ENCODE measurements around the gene SHC3.
A peak's percentile ranks its signal among the peaks of the same experiment; 100 is the strongest.
"Not testable (repeated sequence)": the region's sequence is repeated elsewhere in the genome, so short reads cannot be mapped to it uniquely, and the experiment has no call there.

The SHC3 gene

GRCh38 chr9:89177944-89178829, at the start of gene SHC3:
TSS of gene SHC3 (minus strand) at chr9:89178818. CDS start at chr9:89178460, 358 bp downstream.
- FAIRE-seq = no peak

GRCh38 chr9:89225991-89226471, 47.4 kb upstream of the SHC3 start:
- no peak for FAIRE-seq

- no peak for FAIRE-seq
These were observed 47.0 kb upstream of the SHC3 start for GRCh38 chr9:89225587-89225986.

- FAIRE-seq = no peak
These were observed 46.4 kb upstream of the SHC3 start for GRCh38 chr9:89225036-89225435.

- FAIRE-seq = no peak
These were observed 46.0 kb upstream of the SHC3 start for GRCh38 chr9:89224633-89225032.

- FAIRE-seq = no peak
These were observed 44.9 kb upstream of the SHC3 start for GRCh38 chr9:89223396-89223977.

GRCh38 chr9:89219637-89220036, 41.0 kb upstream of the SHC3 start:
- FAIRE-seq = no peak

GRCh38 chr9:89218040-89218928, 39.7 kb upstream of the SHC3 start:
- FAIRE-seq = no peak

GRCh38 chr9:89215342-89215741, 36.7 kb upstream of the SHC3 start:
- FAIRE-seq = no peak

GRCh38 chr9:89213396-89213880, 34.8 kb upstream of the SHC3 start:
- FAIRE-seq = no peak

- no peak for FAIRE-seq
These were observed 33.6 kb upstream of the SHC3 start for GRCh38 chr9:89212171-89212570.

- FAIRE-seq = not testable (repeated sequence)
These were observed 30.7 kb upstream of the SHC3 start for GRCh38 chr9:89209311-89209710.

GRCh38 chr9:89207026-89207425, 28.4 kb upstream of the SHC3 start:
- FAIRE-seq = no peak

GRCh38 chr9:89204801-89205200, 26.2 kb upstream of the SHC3 start:
- no peak for FAIRE-seq

- FAIRE-seq = no peak
These were observed 16.6 kb upstream of the SHC3 start for GRCh38 chr9:89195131-89195797.

- FAIRE-seq = no peak
These were observed 16.0 kb upstream of the SHC3 start for GRCh38 chr9:89194421-89195130.

- no peak for FAIRE-seq
These were observed 12.4 kb upstream of the SHC3 start for GRCh38 chr9:89191004-89191403.

GRCh38 chr9:89189215-89189614, 10.6 kb upstream of the SHC3 start:
- FAIRE-seq = no peak

- no peak for FAIRE-seq
These were observed 9.3 kb upstream of the SHC3 start for GRCh38 chr9:89187950-89188349.

- FAIRE-seq = peak; percentile 47
These were observed 8.9 kb upstream of the SHC3 start for GRCh38 chr9:89187541-89187940.

GRCh38 chr9:89186960-89187359, 8.3 kb upstream of the SHC3 start:
- FAIRE-seq = no peak

- FAIRE-seq = no peak
These were observed 7.4 kb upstream of the SHC3 start for GRCh38 chr9:89185980-89186379.
